Thymus (tissue), 11 donors: ENCODE data around the gene ABCD1. TPM values are rescaled to one million over a fixed set of nuclear protein-coding genes. Genes with fewer than 3 reads are reported as not detected.
A peak's percentile ranks its signal among the peaks of the same experiment; 100 is the strongest.

ENCODE experiments used
- DNase-seq, 9 donors: peaks; one replicate each; pipeline ENCODE4 v3.0.0-alpha.2; 2013; ENCODE audit warnings: low spot score in 9 of 9, low read depth in 6 of 9, missing footprints in 1 of 9
- H3K27ac ChIP-seq, 2 donors: one replicate each; pipeline ENCODE4 v1.5.1; 2013; ENCODE audit warnings: control low read depth in 1 of 2, low read depth in 1 of 2, low read length in 1 of 2, mild to moderate bottlenecking in 1 of 2, moderate library complexity in 1 of 2
- H3K27me3 ChIP-seq, 2 donors: one replicate each; pipeline ENCODE4 v1.5.1; 2013; ENCODE audit warnings: low read length in 1 of 2; ENCODE audit not compliant: control insufficient read depth in 2 of 2, insufficient read depth in 1 of 2
- H3K36me3 ChIP-seq, 2 donors: one replicate each; pipeline ENCODE4 v1.5.1; 2013; ENCODE audit warnings: low read length in 1 of 2, mild to moderate bottlenecking in 1 of 2, moderate library complexity in 1 of 2; ENCODE audit not compliant: control insufficient read depth in 2 of 2, insufficient read depth in 2 of 2
- H3K4me1 ChIP-seq, 2 donors: one replicate each; pipeline ENCODE4 v1.5.1; 2013; ENCODE audit warnings: low read length in 2 of 2; ENCODE audit not compliant: control insufficient read depth in 2 of 2, insufficient read depth in 2 of 2
- H3K4me3 ChIP-seq, 2 donors: one replicate each; pipeline ENCODE4 v1.5.1; 2013; ENCODE audit warnings: low read length in 2 of 2, control low read depth in 1 of 2, mild to moderate bottlenecking in 1 of 2
- H3K9me3 ChIP-seq, 2 donors: one replicate each; pipeline ENCODE4 v1.5.1; 2013; ENCODE audit warnings: low read length in 1 of 2, mild to moderate bottlenecking in 1 of 2; ENCODE audit not compliant: control insufficient read depth in 2 of 2, insufficient read depth in 1 of 2
- WGBS: extraction: QIAGEN DNeasy Blood & Tissue Kit; methylation state at CpG from one replicate; pipeline ENCODE4 v1.1.7; 2013; 5-methylcytosine and 5-hydroxymethylcytosine counted together
- polyA plus RNA-seq: library from polyadenylated mRNA; stranded (reverse); fragments of 200-250 nt; gene quantifications from one replicate; pipeline ENCODE4 v1.2.3, GENCODE V29; 2013
- total RNA-seq: library from RNA; stranded (reverse); fragments of 120-200 nt; gene quantifications from one replicate; pipeline ENCODE4 v1.2.4, GENCODE V29; 2013
- donor health status: healthy.

ABCD1 gene
- total and polyA plus RNA-seq, 2 donors = 4.7 to 6.8 TPM

- Histone ChIP-seq H3K27me3 (peaks cover 0 to 10% of the 10 kb centered on the region in 2 donors), H3K36me3 (no peaks in the 10 kb centered on the region), H3K4me1 (peaks cover 0 to 8% of the 10 kb centered on the region in 2 donors), H3K9me3 (no peaks in the 10 kb centered on the region), H3K27ac (no peak overlapping the region), H3K4me3 (no peak overlapping the region)
- WGBS = 20% methylated on average over 21 of the region's 21 CpGs
- DNase-seq = peak in 2 of 9 donors; percentile 0 to 31
Measured at GRCh38 chrX:153766098-153766817, 41.6 kb downstream of the ABCD1 start.

- no peaks in the 10 kb centered on the region for H3K36me3 ChIP-seq
- peaks cover 0 to 8% of the 10 kb centered on the region in 2 donors for H3K4me1 ChIP-seq
- H3K27me3 ChIP-seq = peaks cover 0 to 10% of the 10 kb centered on the region in 2 donors
- WGBS = 96% methylated on average over 56 of the region's 56 CpGs
- DNase-seq = no peak
- H3K4me3 ChIP-seq = no peak overlapping the region
- H3K27ac ChIP-seq = no peak overlapping the region
- no peaks in the 10 kb centered on the region for H3K9me3 ChIP-seq
Measured at GRCh38 chrX:153766871-153767673, 42.4 kb downstream of the ABCD1 start.

- Histone ChIP-seq H3K36me3 (no peaks in the 10 kb centered on the region), H3K27me3 (peaks cover 0 to 10% of the 10 kb centered on the region in 2 donors), H3K27ac (no peak overlapping the region), H3K9me3 (no peaks in the 10 kb centered on the region), H3K4me1 (peaks cover 0 to 8% of the 10 kb centered on the region in 2 donors), H3K4me3 (no peak overlapping the region)
- DNase-seq = no peak
- 96% methylated on average over 20 of the region's 20 CpGs for WGBS
Measured at GRCh38 chrX:153767674-153768055, 43.0 kb downstream of the ABCD1 start.

GRCh38 chrX:153768311-153769157, 43.9 kb downstream of the ABCD1 start:
- DNase-seq = no peak
- 89% methylated on average over 22 of the region's 22 CpGs for WGBS
- Histone ChIP-seq H3K36me3 (no peaks in the 10 kb centered on the region), H3K4me3 (no peak overlapping the region), H3K4me1 (peaks cover 0 to 8% of the 10 kb centered on the region in 2 donors), H3K27me3 (peaks cover 0 to 10% of the 10 kb centered on the region in 2 donors), H3K27ac (no peak overlapping the region), H3K9me3 (no peaks in the 10 kb centered on the region)

- no peak overlapping the region for H3K4me3 ChIP-seq
- no peaks in the 10 kb centered on the region for H3K9me3 ChIP-seq
- 93% methylated on average over 23 of the region's 23 CpGs for WGBS
- no peak overlapping the region for H3K27ac ChIP-seq
- peaks cover 0 to 10% of the 10 kb centered on the region in 2 donors for H3K27me3 ChIP-seq
- H3K36me3 ChIP-seq = no peaks in the 10 kb centered on the region
- DNase-seq = no peak
- H3K4me1 ChIP-seq = peaks cover 0 to 8% of the 10 kb centered on the region in 2 donors
Measured at GRCh38 chrX:153769158-153769864, 44.7 kb downstream of the ABCD1 start.

- no peak for DNase-seq
- H3K9me3 ChIP-seq = no peaks in the 10 kb centered on the region
- H3K27ac ChIP-seq = no peak overlapping the region
- no peak overlapping the region for H3K4me3 ChIP-seq
- WGBS = 95% methylated on average over 25 of the region's 25 CpGs
- peaks cover 0 to 10% of the 10 kb centered on the region in 2 donors for H3K27me3 ChIP-seq
- H3K36me3 ChIP-seq = no peaks in the 10 kb centered on the region
- H3K4me1 ChIP-seq = peaks cover 0 to 8% of the 10 kb centered on the region in 2 donors
Measured at GRCh38 chrX:153769865-153770600, 45.4 kb downstream of the ABCD1 start.

- DNase-seq = no peak
- 97% methylated on average over 18 of the region's 18 CpGs for WGBS
- H3K36me3 ChIP-seq = no peaks in the 10 kb centered on the region
- no peaks in the 10 kb centered on the region for H3K9me3 ChIP-seq
- H3K4me1 ChIP-seq = peaks cover 0 to 8% of the 10 kb centered on the region in 2 donors
- H3K27ac ChIP-seq = no peak overlapping the region
- H3K4me3 ChIP-seq = no peak overlapping the region
- peaks cover 0 to 7% of the 10 kb centered on the region in 2 donors for H3K27me3 ChIP-seq
Measured at GRCh38 chrX:153770601-153771414, 46.2 kb downstream of the ABCD1 start.
